NCI-H345 (cell line): ENCODE data around the gene ALK.

ENCODE experiments used
- DNase-seq: peaks from one replicate; lab custom pipeline; 2025; lab: John Stamatoyannopoulos, UW

The ALK gene

DNA sequence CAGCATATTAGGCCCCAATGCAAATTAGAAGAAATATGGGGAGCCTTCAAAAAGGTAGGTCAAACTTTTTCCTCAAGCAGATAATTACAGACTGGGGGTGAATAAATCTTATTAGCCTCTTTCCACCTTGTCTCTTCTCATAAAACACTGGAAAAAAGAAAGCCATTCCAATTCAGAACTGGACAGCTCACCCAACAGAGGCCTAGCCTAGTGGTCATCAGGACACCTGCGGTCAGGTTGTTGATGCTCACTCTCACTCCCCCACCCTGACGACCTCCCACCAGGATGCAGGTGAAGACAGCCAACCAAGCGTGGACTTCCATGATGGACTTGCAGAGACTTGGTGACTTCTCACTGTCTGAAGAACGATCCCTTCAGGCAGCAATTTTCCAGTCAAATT is 207.1 kb downstream of the ALK start:
- DNase-seq = no peak

DNA sequence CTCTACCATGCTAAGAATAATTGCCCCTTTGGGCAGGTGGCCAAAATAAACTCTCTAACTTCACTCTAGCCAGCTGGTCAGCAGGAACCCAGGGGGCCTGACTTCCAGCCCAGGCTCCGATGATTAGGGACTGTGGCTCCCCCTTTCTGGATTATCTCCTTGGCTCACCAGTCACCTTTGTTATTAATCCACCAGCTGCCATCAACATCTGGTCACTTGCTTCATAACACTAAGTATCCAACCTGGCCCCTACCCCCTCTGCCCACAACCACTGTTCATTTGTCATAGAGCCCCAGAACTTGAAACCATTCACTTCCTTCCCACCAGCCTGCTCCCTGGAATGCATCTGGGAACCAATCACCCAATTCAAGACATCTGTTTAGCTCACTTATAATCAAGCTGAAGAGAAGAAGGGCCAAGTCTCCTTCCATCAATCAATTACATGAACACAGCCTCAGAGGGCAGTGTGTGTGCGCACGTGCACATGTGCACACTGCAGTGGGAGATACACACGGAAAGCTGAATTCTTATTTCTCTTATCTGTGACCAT is 215.1 kb downstream of the ALK start:
- DNase-seq = no peak

DNA sequence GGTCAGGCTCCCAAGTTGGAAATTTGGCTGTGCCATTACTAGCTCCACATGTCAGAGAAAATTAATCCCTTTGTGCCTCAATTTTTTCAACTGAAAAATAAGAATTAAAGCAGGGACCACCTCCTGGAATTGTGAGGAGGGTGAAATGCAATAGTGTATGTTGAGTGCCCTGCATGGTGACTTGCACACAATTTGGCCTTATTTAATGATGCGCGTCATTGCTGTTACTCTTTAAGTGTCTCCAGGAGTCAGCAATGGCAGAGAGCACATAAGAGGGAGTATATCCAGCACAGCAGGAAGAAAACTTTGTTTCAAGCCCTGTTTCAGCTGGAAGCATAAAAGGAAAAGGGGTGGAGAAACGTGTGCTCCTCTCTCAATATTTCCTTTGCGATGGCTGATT is 215.8 kb downstream of the ALK start:
- DNase-seq = peak; percentile 76

DNA sequence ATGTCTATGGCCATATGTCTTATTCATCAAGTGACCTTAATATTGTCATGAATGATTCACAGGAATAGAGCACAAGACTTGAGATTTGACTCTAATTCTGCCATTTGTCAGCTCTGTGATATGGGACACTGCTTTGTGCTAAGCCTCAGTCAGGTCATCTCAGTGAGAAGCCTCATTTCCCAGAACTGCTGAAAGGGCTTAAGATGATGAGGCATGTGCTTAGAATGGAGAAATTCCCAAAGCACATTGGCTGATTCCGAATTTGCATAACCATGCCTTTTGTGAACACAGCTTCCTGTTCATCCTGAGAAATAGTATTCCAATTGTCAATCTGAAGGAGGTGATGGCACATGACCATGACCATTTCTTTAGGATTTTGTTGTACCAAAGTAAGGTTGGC is 218.1 kb downstream of the ALK start:
- DNase-seq = no peak

DNA sequence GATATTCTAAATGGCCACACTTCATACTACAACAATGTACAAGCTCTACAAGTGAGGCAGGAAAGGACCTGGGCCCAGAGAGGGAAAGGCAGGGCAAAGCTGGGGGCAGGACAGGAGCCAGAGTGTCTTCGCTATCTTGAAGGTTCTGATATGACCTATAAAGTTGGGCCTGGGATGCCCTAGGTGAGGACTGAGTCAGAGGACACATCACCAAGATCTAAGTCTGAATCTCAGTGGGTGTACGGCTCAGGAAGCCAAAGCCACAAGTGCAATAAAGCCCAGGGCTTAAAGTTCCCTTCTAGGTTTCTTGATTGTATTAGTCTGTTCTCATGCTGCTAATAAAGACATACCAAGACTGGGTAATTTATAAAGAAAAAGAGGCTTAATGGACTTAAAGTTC is 219.1 kb downstream of the ALK start:
- DNase-seq = no peak

DNA sequence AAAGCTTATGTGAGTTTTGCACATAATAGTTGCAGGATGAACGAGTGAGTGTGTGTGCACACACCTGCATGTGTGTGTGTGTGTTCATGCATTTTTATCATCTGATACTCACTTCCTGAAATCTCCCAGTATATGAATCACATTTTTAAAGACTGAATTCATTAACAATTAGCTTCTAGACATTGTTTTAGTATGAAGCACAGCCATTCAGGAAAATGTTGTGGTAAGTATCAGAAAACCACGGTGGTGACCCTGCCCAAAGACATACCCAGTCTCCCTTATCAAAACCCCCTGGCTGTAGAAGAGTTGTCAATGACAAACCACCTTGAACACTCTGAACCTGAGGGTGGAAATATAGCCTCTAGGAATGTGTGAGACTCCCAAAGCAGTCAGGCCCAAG is 220.8 kb downstream of the ALK start:
- no peak for DNase-seq

DNA sequence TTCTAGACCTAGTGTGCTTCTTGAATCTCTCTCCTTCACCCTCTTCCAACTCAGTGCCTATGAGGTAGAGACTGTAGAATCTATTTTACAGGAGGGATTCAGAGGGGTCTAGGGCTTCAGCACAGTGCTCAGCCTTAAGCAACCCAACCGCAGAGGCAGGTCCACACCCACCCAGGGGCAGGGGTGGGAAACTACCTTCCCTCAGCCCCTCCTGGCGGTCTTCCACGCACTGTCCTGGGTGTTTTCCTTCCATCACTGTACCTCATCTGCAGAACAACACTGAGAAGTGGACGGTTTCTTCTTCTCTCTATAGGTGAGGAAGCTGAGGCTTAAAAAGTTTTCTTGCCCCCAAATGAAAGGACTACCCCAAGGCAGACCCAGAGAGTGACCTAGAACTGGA is 222.3 kb downstream of the ALK start:
- DNase-seq = no peak

DNA sequence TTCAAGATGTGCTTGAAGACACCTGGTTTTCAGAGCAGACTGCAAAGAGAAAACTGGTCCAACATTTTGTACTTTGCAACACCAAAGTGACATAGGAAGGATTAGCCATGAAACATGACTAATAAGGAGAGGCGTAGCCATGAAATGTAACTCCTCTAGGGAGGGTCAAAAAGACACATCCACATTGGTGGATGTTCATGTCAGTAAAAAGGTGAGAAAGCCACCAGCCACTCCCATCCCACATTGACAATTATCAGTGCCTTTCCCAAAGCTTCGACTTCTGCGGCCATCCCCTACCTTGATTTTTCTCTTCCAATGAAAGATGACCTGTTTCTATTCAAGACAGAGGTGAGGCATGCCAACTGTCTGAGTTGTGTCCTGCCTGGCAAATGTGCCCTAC is 223.2 kb downstream of the ALK start:
- DNase-seq = no peak

DNA sequence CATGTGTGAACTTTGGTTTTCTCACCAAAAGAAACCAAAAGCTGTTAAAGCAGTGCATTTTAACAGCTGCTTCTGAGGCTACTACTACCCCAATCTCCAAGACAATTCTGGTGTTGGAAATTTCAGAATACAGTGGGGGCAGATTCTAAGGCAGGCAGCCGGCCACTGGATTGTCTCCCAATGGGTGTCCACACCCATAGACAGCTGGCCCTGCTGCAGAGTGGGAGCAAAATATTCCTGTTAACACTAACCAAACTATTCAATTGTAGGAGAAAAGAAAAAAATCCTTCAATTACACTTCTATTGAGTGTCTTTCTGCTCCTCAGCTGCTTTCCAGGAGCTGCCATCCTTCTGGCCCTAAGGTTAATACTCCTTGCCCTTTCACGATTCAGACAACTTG is 223.7 kb downstream of the ALK start:
- no peak for DNase-seq

DNA sequence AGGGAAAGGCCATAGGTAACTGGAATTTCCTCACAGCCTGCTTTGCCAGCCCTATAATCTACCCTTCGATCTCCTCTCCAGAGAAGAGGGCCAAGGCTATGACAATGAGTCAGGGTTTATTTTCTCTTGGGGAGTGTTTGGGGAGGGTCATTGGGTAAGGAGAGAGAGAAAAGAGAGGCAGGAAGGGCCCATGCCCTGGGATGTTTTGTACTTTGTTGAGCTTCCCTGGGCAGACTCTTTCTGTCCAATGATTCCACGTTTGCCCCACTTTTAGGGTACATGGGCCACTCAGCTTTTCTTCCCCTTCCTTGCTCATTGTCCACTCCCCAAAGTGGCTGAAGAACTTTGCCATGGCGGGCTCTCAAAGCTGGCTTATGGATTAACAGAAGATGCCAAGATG is 224.2 kb downstream of the ALK start:
- DNase-seq = no peak

DNA sequence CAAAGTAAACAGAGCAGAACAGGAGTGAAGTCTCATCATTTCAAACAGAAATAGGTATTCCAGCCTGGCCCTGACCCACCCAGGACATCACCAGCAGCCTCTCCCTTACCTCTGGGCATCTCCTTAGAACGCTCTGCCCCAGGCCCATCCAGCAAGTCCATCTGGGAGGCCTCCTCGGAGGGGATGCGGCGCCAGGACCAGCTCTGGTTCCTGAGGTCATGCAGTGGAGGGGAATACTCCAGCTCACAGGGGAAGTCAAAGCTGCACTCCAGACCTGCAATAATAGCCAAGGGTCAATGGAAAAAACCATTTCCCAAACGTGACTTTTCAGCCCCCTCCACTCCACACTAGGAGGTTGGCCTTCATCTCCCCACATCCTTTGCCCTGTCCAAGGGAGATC is 226.6 kb downstream of the ALK start:
- no peak for DNase-seq

DNA sequence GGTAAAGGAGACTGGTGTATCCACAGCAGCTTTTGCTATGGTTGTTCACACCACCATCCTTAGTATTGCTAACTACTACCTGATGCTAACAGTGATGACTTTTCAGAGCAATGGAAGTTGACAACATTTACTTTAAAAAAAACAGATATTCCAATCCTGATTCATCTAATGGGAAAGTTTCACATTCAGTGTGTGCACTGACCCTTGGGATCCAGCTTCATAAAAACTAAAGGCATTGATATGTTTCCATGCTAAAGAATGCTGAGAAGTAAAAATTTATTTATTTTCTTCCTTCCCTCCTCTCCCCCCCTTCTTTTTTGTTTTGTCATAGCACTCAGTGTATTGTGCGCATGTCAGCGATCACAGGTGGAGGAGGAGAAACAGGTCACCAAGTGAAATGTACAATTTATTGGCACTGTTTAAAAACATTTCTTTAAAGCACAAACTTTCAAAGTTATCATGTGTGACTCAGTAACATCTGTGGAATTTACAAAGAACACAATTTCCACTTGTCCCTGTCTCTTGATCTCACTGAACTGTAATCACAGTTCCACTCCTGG is 229.9 kb downstream of the ALK start:
- no peak for DNase-seq

DNA sequence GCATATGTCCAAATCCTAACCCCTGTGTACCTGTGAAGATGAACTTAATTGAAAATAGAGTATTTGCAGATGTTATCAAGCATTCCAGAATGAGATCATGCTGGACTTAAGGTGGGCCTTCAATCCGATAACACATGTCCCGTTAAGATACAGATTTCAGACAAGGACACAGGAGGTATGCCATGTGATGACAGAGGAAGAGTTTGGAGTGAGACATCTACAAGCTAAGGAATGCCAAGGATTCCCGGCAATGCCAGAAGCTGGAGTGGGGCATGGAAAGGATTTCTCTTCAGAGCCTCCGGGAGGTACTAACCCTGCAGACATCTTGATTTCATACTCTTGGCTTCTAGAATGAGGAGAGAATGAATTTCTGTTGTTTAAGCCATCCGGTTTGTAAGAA is 231.7 kb downstream of the ALK start:
- DNase-seq = no peak

DNA sequence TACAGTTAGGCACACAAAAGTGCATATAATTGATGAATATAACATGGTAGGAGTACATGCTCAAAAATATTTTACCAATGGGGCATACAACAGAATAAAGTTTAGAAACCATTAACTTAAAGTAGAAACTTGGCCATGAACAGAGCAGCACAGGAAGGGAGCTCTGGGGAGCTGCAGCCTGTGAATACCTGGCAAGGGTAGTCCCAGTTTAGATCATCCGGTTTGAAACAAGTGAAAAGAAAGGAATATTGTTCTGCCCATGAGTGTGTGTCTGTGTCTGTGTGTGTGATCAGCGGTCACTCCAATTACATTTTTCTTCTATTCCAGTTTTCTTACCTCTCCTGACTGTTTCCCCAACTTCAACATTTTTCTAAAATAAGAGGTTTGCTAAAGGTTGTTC is 233.0 kb downstream of the ALK start:
- DNase-seq = no peak

DNA sequence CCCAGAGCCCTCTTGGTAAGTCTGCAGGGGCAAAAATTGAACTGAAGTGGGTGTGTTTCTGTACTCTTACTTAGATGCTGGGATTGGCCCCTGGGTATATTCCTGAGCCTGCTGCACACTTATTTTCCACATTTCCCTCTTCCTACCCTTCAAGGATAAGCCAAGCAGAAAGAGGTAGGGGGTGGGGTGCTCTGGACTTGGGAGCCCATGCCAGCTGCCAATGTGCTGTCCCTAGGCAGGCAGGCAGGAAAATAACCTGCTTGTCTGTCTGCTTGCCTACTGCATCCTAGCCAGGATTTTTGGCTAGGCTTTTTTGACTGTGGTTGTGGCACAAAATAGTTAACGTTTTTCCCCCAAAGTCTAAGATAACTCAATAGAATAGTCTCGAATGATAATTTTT is 234.3 kb downstream of the ALK start:
- DNase-seq = no peak

DNA sequence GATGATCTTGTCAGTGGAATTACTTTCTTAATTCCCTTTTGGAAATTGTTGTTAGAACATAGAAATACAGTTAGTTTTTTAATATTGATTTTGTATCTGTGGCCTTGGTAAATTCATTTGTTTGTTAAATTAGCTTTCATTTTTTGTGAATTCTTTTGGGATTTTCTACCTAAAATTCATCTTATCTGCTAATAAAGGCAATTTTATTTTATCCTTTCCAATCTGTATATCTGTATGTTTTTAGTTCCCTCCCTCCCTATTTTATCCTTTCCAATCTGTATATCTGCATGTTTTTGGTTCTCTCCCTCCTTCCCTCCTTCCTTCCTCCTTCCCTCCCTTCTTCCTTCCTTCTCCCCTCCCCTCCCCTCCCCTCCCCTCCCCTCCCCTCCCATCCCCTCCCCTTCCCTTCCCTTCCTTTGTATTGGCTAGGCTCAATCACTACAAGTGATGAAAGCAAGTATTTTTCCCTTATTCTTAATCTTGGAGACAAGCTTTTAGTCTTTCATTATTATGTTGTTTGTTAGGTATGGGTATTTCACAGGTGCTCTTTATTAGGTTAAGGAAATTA is 244.4 kb downstream of the ALK start:
- DNase-seq = no peak

DNA sequence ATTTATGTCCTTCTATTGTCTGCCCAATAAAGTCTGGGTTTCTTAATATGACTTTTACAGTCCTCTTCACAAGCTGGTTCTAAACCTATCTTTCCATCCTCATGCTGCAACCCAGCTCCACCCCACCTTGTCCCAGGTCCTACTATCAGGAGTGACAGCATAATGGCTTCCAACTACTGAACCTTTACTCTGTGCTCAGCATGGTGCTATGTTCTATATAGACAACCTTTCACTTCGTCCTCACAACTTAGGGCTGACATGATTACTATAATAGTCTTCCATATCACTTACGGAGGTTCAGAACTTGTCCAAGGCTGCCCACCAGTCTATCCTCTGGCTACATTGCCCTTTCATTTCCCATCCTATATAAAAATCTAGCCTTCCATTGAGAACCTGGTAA is 256.8 kb downstream of the ALK start:
- DNase-seq = no peak

DNA sequence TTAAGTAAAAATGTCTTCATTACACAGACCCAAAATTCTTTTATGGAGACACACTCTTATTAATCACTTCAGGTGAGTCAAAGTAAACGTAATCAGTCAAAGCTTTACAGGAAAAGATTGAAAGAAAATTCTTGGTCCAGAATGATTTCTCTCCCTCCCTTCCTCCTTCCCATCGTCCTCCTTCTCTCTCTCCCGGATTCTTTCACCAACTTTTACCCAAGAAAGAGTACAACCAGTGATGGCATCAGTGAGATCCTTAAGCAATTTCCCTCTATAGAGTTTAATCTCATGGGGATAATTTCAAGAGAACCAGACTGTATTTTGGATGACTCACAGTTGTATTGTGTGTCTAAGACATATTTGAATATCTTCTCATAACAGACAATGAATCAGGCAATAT is 258.1 kb downstream of the ALK start:
- no peak for DNase-seq

DNA sequence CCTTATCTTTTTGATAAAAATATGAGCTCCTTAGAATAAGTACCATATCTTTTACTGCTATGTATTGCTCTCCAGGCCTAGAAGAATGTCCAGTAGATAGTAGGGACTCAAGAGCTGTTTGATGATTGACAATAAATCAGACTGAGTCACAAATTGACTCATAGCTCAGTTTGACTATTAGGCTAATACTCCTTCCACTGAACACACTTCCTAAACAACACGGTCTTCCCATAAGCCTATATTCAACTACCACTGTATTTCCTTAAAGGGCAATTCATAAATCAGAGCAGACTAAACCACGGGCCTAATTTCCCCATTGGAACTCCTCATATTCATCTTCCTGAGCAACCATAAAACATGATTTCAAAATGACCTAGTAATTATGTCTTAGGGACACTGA is 258.5 kb downstream of the ALK start:
- DNase-seq = no peak

DNA sequence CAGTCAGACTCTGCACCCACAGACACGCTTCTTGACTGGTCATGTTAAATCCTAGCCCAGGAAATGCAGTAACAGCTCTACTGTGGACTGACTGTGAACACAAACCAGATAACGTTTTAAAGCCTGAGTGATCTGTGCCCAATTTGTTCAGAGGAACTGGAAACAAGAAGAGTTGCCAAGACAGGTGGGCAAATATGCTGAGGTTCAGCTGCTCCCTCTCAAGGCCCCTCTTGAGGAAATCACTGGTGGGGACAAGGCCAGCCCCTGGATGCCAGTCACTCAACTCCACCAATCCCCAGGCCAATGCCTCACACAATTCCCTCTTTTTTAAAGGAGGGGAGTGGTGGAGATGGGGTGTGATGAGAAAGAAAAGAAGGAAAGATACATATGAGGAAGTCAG is 261.2 kb downstream of the ALK start:
- DNase-seq = no peak

DNA sequence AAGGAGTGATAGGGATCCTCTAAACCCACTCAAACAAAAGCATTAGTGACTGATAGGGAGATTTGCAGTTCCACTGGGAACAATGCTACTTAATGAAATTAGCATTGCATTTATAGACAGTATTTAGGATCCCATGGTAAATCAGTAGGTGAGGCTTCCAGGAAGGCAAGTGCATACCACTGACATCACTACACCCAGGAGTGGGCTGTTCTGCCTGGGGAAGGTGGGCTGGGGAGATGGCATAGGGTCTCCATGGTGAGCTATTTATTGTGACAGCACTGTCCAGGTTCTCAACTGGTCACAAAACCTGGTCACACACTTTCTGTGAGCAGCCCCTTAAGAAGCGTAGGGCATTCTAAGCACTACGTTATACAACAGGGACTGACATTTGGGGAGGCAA is 262.2 kb downstream of the ALK start:
- DNase-seq = no peak

DNA sequence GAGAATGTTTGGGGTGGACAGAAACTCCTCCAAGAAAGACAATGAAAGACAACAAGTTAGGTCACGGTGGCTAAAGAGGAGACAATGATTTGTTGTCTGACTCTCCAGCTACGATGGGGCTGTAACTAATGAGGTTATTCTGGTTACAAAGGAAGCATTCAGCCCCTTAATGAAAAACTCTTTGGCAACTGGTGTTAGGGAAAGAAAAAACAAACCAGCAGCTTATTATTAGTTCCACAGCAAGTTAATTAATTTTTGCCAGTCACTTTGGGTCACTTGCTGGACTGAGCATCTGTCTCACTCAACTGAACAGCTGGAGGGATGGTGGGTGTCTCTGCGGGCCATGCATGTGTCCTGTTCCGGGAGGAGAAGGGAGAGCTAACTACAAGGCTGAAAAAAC is 263.7 kb downstream of the ALK start:
- no peak for DNase-seq

DNA sequence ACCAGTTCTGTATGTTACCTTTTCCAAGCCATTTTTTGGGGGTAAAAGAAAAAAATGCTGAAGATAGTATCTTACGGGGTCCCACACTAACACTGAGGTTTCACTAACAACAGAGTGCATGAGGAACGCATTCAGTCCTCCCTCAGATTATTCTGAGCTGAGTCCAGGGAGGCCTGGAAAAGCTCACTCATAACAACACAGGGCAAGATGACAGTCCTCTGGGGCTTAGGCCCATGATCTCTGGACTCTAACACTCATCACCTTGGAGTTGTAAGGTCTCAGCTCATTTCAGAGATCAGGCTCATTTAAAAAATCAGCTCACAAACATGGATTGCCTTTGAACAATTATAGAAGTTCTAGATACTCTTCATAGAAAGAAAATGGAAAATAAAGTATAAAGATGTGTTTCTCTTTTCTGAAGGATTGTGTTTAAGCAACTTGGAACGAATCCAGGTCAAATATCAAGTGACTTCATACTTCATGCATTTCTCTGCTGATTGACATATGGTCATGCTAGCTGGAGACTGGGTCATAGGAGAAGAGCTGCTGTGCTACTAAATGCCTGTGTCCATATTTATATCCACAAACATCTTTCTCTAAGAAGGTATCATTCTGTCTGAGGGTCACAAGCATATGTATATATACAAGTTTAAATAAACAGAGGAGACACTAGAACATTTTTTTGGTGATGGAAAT is 265.8 kb downstream of the ALK start:
- DNase-seq = no peak

DNA sequence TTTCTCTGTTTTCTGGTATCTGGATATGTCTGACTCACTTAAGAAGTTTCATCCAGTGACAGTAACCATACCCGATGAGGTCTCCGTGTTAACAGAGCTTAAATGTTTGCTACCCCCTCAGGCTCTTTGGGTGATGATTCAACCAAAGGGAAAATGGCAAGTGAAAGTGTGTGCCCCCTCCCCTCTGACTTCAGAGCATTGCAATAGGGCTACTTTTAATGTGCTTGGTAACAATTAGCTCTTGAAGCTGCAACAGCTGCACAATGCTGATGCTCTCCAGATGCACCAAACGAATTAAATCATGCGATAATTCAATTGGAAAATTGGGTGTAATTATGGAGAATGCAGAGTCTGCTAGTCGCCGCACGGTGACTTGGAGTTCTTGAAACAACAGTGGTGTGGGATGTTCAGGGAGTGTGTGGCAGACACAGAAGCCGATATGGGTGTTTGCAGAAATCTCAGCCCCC is 270.7 kb downstream of the ALK start:
- DNase-seq = no peak
